H1 (cell line): Measurements from ENCODE around the gene MT1G. TPM values are rescaled to one million over a fixed set of nuclear protein-coding genes. Genes with fewer than 3 reads are reported as not detected.

Experiments
- CTCF ChIA-PET: fragments of 300-600 bp; sonication (Branson Sonifier 250); formaldehyde crosslinking; loops from one replicate; lab custom pipeline; 2021; ENCODE audit not compliant: partially characterized antibody; lab: Charles Lee
- POLR2A ChIA-PET: fragments of 300-600 bp; sonication (Branson Sonifier 250); formaldehyde crosslinking; loops from one replicate; lab custom pipeline; 2021; ENCODE audit warnings: inconsistent platforms; ENCODE audit not compliant: partially characterized antibody; lab: Charles Lee
- DNase-seq, 2 experiments: peaks; one replicate each; pipeline versions ENCODE4 v3.0.0 to v3.0.0-alpha.2; 2010 to 2022; ENCODE audit warnings: low spot score in 2 of 2, low read depth in 1 of 2, mixed read lengths in 1 of 2
- FAIRE-seq: peaks from 2 replicates; lab custom pipeline; 2011; peaks lifted over from hg19 to GRCh38; lab: Jason Lieb, UNC
- H2AFZ ChIP-seq: 2 replicates; pipeline ENCODE4 v1.8.1; 2012; ENCODE audit warnings: low read length, inconsistent platforms
- H2AK5ac ChIP-seq: 2 replicates; pipeline ENCODE4 v1.6.1; 2013; ENCODE audit warnings: low read depth, low read length
- H2BK120ac ChIP-seq: replicated peaks from 2 replicates; pipeline ENCODE3; 2013; ENCODE audit warnings: low read depth, low read length, inconsistent platforms
- H2BK12ac ChIP-seq: 2 replicates; pipeline ENCODE4 v1.6.1; 2013; ENCODE audit warnings: low read depth, low read length
- H2BK15ac ChIP-seq: 2 replicates; pipeline ENCODE4 v1.6.1; 2013; ENCODE audit warnings: low read length
- H2BK20ac ChIP-seq: 2 replicates; pipeline ENCODE4 v1.6.1; 2013; ENCODE audit warnings: low read length
- H2BK5ac ChIP-seq: 2 replicates; pipeline ENCODE4 v1.6.1; 2013; ENCODE audit warnings: low read depth, low read length
- H3K14ac ChIP-seq: 2 replicates; pipeline ENCODE4 v1.6.1; 2013; ENCODE audit warnings: inconsistent platforms; ENCODE audit not compliant: insufficient read length
- H3K18ac ChIP-seq: 2 replicates; pipeline ENCODE4 v1.6.1; 2013; ENCODE audit warnings: low read length; ENCODE audit errors: extremely low read depth
- H3K23ac ChIP-seq: 2 replicates; pipeline ENCODE4 v1.6.1; 2013; ENCODE audit warnings: inconsistent platforms; ENCODE audit not compliant: insufficient read length
- H3K23me2 ChIP-seq: 2 replicates; pipeline ENCODE4 v1.6.1; 2013; ENCODE audit warnings: low read depth, low read length
- H3K27ac ChIP-seq: 2 replicates; pipeline ENCODE4 v1.6.1; 2011; ENCODE audit warnings: low read depth, low read length, inconsistent platforms
- H3K27me3 ChIP-seq, 4 experiments: replicated peaks in 1 of 4; 1 replicate in 1 of 4; 2 replicates in 3 of 4; pipeline versions ENCODE4 v1.6.1 to v1.8.1; 2011 to 2013; ENCODE audit warnings: low read length in 3 of 4, mild to moderate bottlenecking in 3 of 4, inconsistent platforms in 2 of 4, mixed read lengths in 2 of 4, moderate library complexity in 1 of 4; ENCODE audit not compliant: control insufficient read depth in 3 of 4, insufficient read depth in 3 of 4; ENCODE audit errors: extremely low read depth in 1 of 4
- H3K36me3 ChIP-seq, 4 experiments: 2 replicates each; pipeline versions ENCODE4 v1.6.1 to v1.8.1; 2011 to 2013; ENCODE audit warnings: mild to moderate bottlenecking in 4 of 4, low read length in 3 of 4, moderate library complexity in 2 of 4, control low read depth in 1 of 4, inconsistent platforms in 1 of 4; ENCODE audit not compliant: insufficient read depth in 4 of 4, control insufficient read depth in 2 of 4
- H3K4ac ChIP-seq: replicated peaks from 2 replicates; pipeline ENCODE3; 2013; ENCODE audit warnings: low read length, low read depth, mixed read lengths, inconsistent platforms; ENCODE audit not compliant: insufficient read length
- H3K4me1 ChIP-seq, 4 experiments: replicated peaks in 1 of 4; 1 replicate in 1 of 4; 2 replicates in 3 of 4; pipeline versions ENCODE4 v1.6.1 to v1.8.1; 2011 to 2013; ENCODE audit warnings: low read length in 3 of 4, inconsistent platforms in 2 of 4, mixed read lengths in 1 of 4; ENCODE audit not compliant: insufficient read depth in 4 of 4, control insufficient read depth in 3 of 4
- H3K4me2 ChIP-seq, 2 experiments: 2 replicates each; pipeline versions ENCODE4 v1.6.1 to v1.8.1; 2011 to 2013; ENCODE audit warnings: low read depth in 2 of 2, low read length in 2 of 2, control low read depth in 1 of 2, inconsistent platforms in 1 of 2, mild to moderate bottlenecking in 1 of 2; ENCODE audit not compliant: insufficient read depth in 1 of 2
- H3K4me3 ChIP-seq, 4 experiments: fragments of 200-600, 300-600 bp in 1 of 4; sonication (generic), shearing (Covaris generic), sonication (Bioruptor Twin) in 1 of 4; 2 replicates each; pipeline versions ENCODE4 v1.5.1 to v1.8.1; 2011 to 2016; ENCODE audit warnings: low read length in 4 of 4, low read depth in 3 of 4, control low read depth in 2 of 4, inconsistent platforms in 2 of 4, mild to moderate bottlenecking in 2 of 4, mixed read lengths in 1 of 4, moderate library complexity in 1 of 4; ENCODE audit not compliant: insufficient read depth in 2 of 4; ENCODE audit errors: extremely low read depth in 1 of 4
- H3K56ac ChIP-seq: replicated peaks from 2 replicates; pipeline ENCODE3; 2013; ENCODE audit warnings: low read depth, mild to moderate bottlenecking, mixed read lengths, low read length, inconsistent platforms; ENCODE audit not compliant: insufficient read length
- H3K79me1 ChIP-seq: 2 replicates; pipeline ENCODE4 v1.6.1; 2013; ENCODE audit warnings: low read depth, low read length, control low read depth
- H3K79me2 ChIP-seq, 2 experiments: 2 replicates each; pipeline versions ENCODE4 v1.6.1 to v1.8.1; 2012 to 2013; ENCODE audit warnings: low read length in 2 of 2, mild to moderate bottlenecking in 2 of 2, inconsistent platforms in 1 of 2; ENCODE audit not compliant: insufficient read depth in 2 of 2, control insufficient read depth in 1 of 2
- H3K9ac ChIP-seq, 4 experiments: replicated peaks in 1 of 4; 1 replicate in 1 of 4; 2 replicates in 3 of 4; pipeline versions ENCODE4 v1.6.1 to v1.8.1; 2011 to 2013; ENCODE audit warnings: low read depth in 3 of 4, low read length in 3 of 4, control low read depth in 2 of 4, mild to moderate bottlenecking in 2 of 4, moderate library complexity in 2 of 4, inconsistent platforms in 1 of 4; ENCODE audit errors: extremely low read depth in 1 of 4
- H3K9me3 ChIP-seq, 2 experiments: 2 replicates each; pipeline versions ENCODE4 v1.6.1 to v1.8.1; 2012 to 2013; ENCODE audit warnings: mild to moderate bottlenecking in 2 of 2, moderate library complexity in 2 of 2, control low read depth in 1 of 2, inconsistent platforms in 1 of 2, low read depth in 1 of 2, low read length in 1 of 2, mixed read lengths in 1 of 2; ENCODE audit not compliant: insufficient read depth in 2 of 2
- H4K20me1 ChIP-seq, 2 experiments: replicated peaks in 1 of 2; 2 replicates each; pipeline versions ENCODE3 to v1.8.1; 2011 to 2013; ENCODE audit warnings: inconsistent platforms in 2 of 2, low read length in 2 of 2, mild to moderate bottlenecking in 1 of 2; ENCODE audit not compliant: insufficient read depth in 2 of 2, control insufficient read depth in 1 of 2
- H4K5ac ChIP-seq: 2 replicates; pipeline ENCODE4 v1.6.1; 2013; ENCODE audit warnings: low read length, low read depth, mixed read lengths, inconsistent platforms; ENCODE audit not compliant: insufficient read length
- H4K8ac ChIP-seq: 2 replicates; pipeline ENCODE4 v1.8.0; 2013; ENCODE audit warnings: mild to moderate bottlenecking, moderate library complexity, low read length, inconsistent platforms; ENCODE audit not compliant: insufficient read depth; ENCODE audit errors: extremely low read depth
- H4K91ac ChIP-seq: replicated peaks from 2 replicates; pipeline ENCODE3; 2013; ENCODE audit warnings: low read length, mixed read lengths, inconsistent platforms; ENCODE audit not compliant: insufficient read length
- WGBS, 2 experiments: shearing (Covaris generic) in 1 of 2; methylation state at CpG; one replicate each; pipeline versions ENCODE4 v1.1.6 to v1.1.7; 2013 to 2015; ENCODE audit warnings: low lambda C conversion rate in 2 of 2, mixed read lengths in 2 of 2, inconsistent platforms in 1 of 2, low coverage in 1 of 2, missing lambda C conversion rate in 1 of 2; ENCODE audit not compliant: insufficient replicate concordance in 2 of 2, insufficient coverage in 1 of 2, insufficient read length in 1 of 2; ENCODE audit errors: extremely low coverage in 1 of 2, missing lambda C conversion rate in 1 of 2; 5-methylcytosine and 5-hydroxymethylcytosine counted together
- polyA plus RNA-seq, 7 experiments: library from polyadenylated mRNA; depleted of rRNA in 3 of 7; stranded (reverse) in 5 of 7; unstranded in 2 of 7; fragments of >200 nt in 5 of 7; fragments of 200-250 nt in 2 of 7; gene quantifications; 1 replicate in 5 of 7; 2 replicates in 1 of 7; 4 replicates in 1 of 7; pipeline versions ENCODE4 v1.2.1 to v1.2.3, GENCODE V29; 2011 to 2013; ENCODE audit warnings: missing spikeins in 2 of 7, mixed read lengths in 2 of 7
- total RNA-seq: library from RNA; stranded (reverse); fragmentation: NEBNext Ultra II Directional; extraction: Animal tissue kit (Norgen Biotek cat#: 25700); gene quantifications from 2 replicates; pipeline ENCODE4 v1.2.1, GENCODE V29; 2021

MT1G gene
- total and polyA plus RNA-seq, 2 of the 8 experiments (the other 6 are each of a cell fraction or from before 2014, with no cell fraction given) = 17.7 to 515 TPM

- no peak overlapping the region for H4K8ac ChIP-seq
- POLR2A ChIA-PET = no interaction called here
- no peak overlapping the region for H3K4ac ChIP-seq
- H2BK5ac ChIP-seq = no peak overlapping the region
- H3K79me2 ChIP-seq = no peaks in the 10 kb centered on the region
- no peak overlapping the region for H2BK12ac ChIP-seq
- H2BK120ac ChIP-seq = no peak overlapping the region
- no peak overlapping the region for H2AFZ ChIP-seq
- no peaks in the 10 kb centered on the region for H3K9me3 ChIP-seq
- no peak overlapping the region for H4K5ac ChIP-seq
- no peak overlapping the region for H2BK15ac ChIP-seq
- no peaks in the 10 kb centered on the region for H4K20me1 ChIP-seq
- WGBS, 2 experiments = 78% methylated on average over 1 of the region's 1 CpG; no CpG with 5 or more reads in 1 of the 2 experiments
- H4K91ac ChIP-seq = no peak overlapping the region
- peaks cover 0 to 1% (median under 1%) of the 10 kb centered on the region in 4 experiments; a peak in 3 of 7 replicates for H3K27me3 ChIP-seq
- no peak overlapping the region for H3K56ac ChIP-seq
- DNase-seq = no peak
- H3K4me2 ChIP-seq = no peak overlapping the region
- no peaks in the 10 kb centered on the region for H3K23me2 ChIP-seq
- H3K36me3 ChIP-seq = no peaks in the 10 kb centered on the region
- H3K27ac ChIP-seq = no peak overlapping the region
- CTCF ChIA-PET = interaction anchor here (0.8 to 2.9 kb wide), 8 partner anchors 9 to 172 kb away, joined by 3 to 10 read pairs (median 4); no protein-coding TSS in a partner anchor
- FAIRE-seq = no peak
- H3K79me1 ChIP-seq = no peaks in the 10 kb centered on the region
- no peak overlapping the region for H3K14ac ChIP-seq
- H3K23ac ChIP-seq = no peak overlapping the region
- no peak overlapping the region for H2BK20ac ChIP-seq
- H3K18ac ChIP-seq = no peak overlapping the region
- H2AK5ac ChIP-seq = no peak overlapping the region
- H3K9ac ChIP-seq = no peak overlapping the region
- no peaks in the 10 kb centered on the region; a peak in 1 of 7 replicates for H3K4me1 ChIP-seq
- no peak overlapping the region for H3K4me3 ChIP-seq
Measured at GRCh38 chr16:56688762-56689161, 20.9 kb upstream of the MT1G start.
